Islet of Langerhans (tissue), 1 donor: ENCODE measurements around the gene GPS1.

ENCODE experiments used
- FAIRE-seq: peaks from one replicate; lab custom pipeline; 2011; peaks lifted over from hg19 to GRCh38; lab: Jason Lieb, UNC

Gene GPS1

DNA sequence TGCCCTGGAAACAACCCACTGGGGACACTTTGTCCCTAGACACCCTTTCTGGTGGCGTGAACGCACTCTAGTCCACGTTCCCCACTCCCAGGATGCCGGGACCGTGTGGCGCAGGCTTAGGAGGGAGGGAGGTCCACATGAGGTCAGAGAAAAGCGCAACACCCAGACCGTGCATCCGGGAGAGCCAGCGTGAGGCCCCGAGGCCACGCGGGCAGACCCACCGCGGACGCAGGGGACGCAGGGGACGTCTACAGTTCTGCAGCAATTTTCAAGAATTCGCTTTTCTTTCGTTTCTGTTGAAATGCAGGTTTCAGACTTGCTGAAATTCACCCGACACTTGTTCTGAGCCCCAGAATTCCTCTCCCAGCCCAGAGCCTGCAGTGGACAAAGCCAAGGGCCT lies 4.8 kb upstream of the GPS1 start:
- FAIRE-seq, result no peak

DNA sequence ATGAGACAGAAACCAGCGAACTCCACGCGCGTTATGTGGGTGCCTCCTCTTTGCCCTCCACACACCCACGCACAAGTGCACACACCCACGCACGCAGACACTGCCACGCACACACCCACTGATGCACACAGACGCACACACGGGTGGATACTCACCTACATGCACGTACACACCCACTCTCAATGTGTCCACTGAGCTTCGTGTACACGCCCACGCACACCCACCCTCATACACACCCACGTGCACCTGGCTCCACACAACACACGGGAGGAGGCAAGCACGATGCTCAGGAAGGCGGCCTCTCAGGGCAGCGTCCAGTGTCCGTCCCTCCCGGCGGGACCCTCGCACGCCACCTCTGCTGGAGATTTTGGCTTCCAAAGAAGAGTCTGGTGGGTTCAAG lies 4.3 kb upstream of the GPS1 start:
- no peak for FAIRE-seq

DNA sequence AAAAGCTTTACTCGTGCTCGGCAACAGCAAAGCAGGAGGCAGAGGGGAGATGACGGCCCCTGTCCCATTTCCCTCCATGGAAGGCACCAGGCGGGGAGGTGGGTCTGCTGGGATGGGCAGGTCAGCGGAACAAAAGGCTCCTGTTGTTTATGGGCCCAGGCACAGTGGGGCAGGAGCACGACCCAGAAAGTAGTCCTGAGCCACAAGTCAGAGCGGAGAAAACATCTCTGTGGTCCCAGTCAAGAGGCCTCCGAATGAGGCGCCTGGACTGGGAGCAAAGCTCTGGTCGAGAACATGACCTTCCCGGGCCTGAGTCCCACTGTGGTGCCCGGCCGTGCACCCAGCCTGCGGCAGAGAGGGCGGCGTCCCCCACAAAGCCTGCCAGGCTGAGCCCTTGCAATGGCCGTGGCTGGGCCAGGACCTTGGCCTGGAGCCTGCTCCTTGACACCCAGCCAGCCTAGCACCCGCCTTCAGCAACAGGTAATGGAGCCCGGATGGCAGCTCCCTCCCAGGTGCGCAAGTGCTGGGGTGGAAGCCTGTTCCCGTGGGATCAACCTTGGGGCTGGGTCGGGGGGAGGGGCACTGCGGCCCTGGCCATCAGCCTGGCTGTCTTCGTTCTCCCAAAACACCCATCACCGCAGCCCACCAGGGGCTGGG lies 3.7 kb upstream of the GPS1 start:
- FAIRE-seq, result no peak

DNA sequence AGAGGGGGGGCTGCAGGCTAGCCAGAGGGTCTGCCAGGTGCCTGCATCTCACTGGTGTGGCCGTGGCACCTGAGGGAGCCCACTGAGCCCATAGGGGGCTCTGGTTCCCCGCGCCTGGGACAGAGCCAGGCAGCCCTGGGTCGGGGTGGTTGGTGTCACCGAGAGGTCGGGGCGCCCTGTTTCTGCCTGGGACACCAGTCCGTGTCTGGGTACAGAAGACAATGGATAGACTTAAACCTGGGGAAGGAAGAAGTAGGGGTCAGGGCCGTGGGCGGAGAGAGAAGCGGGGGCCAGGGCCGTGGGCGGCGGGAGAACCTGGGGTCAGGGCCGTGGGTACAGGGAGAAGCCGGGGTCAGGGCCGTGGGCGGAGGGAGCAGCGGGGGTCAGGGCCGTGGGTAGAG lies 3.1 kb upstream of the GPS1 start:
- FAIRE-seq, result no peak

DNA sequence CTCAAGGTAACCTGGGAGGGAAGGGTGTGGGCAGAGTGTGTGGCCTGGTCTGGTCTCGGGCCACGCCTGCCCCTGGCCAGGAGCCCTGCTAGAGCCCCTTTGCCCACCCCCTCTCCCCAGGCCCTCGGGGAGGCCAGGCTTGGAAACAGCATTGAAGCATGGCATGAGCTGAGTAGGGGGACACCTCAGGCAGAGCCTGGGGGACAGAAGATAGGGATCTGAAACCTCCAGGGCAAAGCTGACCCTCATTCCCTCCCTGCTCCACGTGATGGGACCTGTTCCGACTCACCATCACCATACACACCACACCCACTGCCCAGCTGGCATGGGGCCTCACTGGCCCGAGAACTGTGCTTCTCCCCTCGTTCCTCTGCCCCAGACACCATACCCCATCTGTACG lies 2.6 kb upstream of the GPS1 start:
- FAIRE-seq, result no peak

DNA sequence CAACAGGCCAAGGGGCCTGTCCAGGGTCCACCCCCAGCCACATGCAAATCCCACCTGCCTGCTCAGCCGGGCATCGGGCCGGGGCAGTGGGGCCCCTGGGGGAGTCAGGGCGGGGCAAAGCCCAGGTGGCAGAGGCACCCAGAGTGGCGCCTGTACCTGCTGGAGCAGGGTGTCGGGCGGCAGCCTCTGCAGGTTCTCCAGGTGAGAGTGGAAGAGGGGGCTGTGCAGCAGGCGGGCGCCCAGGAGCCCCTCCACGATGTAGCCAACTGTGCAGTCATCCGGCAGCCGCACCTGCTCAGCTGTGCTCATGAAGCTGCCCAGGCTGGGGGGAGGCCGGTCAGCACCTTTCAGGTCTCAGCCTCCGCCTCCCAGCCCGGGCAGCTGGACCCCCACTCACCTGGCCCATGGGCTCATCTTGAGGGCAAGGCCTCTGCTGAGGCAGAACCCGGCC lies 2.2 kb upstream of the GPS1 start:
- FAIRE-seq, result no peak

DNA sequence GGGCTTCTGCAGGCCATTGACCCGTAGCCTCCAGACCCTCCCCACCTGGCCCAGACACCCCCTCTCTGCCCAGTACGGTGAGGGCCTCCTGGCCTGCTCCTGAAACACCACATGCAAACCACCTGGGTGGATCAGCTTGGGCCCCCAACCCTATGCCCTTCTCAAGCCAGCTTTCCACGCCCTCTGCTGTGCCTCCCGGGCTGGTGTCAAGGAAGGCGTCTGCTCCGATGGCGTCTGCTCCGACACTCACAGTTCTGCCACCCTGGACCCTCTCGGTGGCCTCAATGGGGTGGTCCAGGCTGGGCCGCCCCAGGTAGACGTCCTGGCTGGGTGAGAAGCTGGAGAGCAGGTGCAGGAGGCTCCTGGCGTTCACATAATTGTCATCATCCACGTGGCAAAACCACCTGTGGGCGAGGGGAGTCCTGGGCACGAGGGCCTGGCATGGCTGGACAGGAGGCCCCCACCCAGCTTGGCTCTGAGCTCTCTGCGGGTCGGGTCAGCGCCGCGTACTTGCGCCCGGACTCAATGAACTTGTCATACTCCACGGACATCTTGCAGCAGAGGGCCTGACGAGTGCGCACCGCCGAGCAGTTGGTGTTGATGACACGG lies 1.4 kb upstream of the GPS1 start:
- FAIRE-seq, result no peak

DNA sequence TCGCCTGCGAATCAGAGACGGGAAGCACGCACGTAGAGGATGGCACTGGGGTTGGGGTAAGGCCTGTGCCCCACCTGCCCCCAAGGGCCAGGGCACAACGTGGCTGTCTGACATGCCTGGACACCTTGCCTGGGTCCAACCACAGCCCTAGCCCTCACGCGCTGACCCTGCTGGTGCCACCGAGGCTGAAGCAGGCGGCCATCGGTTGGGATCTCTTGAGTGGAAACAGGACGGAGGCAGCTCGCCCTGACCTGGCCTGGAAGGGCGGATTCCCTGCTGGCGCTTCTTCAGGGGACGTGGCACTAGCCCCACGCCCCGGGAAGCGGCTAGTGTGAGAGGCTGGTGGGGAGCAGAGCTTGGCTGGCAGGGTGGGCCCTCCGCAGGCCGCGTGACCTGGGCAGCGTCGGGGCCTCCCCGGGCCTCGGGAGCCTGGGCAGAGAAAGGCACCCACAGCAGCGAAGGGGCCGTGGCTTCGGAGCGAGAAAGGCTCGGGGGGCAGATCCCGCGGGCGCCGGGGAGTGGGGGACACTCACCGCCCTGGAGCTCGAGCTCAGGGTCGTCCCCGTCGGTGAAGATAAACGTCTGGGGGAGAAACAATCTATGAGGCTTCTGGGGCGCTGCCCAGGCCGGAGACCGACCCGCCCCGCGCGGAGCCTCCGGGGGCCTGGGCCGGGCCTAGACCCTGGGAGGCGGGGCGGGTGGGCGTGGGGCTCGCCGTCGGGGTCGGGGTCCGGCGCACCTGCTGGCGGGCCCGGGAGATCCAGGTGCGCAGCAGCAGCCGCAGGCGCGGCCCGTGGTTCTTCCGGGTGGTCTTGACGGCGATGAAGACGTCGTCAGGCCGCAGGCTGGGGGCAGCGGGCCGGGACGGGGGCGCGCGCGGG lies 697 bp upstream of the GPS1 start:
- FAIRE-seq, result no peak

DNA sequence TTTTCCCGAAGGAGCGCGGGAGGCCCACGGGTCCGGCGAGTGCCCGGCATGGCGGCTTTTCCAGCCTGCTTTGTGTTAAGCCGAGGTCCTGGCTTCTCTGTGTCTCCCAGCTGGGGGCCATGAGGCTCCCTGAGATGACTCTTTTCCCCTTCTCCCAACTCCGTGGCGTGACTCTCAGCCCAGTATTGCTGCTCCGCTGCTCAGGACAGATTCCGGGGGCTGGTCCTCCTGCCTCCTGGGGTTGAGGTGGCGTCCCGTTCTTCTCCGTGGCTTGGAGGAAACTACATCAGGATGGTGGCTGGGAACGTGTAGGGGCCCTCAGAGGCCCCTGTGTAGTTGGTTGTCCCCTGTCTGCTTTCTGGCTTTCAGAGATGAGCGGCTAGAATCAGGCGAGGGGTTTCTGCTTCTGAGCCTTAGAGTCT lies 951 bp downstream of the GPS1 start:
- no peak for FAIRE-seq

DNA sequence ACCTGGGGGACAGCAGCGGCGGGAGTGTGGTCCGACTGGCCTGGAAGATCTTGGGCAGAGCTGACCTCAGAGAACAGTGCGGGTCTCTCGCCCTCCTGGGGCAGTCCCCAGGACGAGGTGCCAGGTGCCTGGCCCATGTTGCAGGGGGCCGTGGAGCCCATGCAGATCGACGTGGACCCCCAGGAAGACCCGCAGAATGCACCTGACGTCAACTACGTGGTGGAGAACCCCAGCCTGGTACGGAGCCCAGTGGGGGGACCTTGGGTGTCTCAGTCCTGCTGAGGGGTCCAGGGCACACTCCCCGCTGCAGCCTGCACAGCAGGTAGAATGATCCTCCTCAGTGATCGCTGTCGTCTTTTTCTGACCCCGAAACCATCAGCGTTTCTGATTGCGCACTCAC lies 1.4 kb downstream of the GPS1 start:
- no peak for FAIRE-seq

DNA sequence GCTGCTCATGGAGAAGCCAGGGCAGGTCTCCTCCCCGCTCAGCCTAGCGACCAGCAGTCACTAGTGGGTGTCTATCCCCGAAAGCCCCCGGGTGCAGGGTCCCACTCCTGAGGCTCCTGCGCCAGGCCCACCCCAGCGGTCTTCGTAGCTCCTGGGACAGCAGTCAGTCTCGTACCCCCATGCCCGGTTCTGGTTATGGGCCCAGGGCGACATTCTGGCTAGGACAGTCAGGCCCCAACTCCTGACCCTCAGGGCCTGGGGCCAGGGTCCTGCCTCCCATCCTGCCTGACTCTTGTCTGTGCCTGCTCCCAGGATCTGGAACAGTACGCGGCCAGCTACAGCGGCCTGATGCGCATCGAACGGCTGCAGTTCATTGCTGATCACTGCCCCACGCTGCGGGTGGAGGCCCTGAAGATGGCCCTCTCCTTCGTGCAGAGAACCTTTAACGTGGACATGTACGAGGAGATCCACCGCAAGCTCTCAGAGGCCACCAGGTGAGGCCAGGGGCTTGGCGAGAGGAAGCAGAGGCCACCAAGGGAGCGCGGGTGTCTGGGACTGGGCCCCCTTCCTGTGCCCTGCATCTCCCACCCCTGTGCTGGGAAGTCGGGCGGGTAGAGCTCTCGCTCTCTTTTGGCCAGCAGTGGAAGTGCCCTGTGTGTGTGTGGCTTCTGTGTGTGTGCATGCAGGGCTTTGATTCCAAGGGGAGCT lies 2.0 kb downstream of the GPS1 start:
- no peak for FAIRE-seq

DNA sequence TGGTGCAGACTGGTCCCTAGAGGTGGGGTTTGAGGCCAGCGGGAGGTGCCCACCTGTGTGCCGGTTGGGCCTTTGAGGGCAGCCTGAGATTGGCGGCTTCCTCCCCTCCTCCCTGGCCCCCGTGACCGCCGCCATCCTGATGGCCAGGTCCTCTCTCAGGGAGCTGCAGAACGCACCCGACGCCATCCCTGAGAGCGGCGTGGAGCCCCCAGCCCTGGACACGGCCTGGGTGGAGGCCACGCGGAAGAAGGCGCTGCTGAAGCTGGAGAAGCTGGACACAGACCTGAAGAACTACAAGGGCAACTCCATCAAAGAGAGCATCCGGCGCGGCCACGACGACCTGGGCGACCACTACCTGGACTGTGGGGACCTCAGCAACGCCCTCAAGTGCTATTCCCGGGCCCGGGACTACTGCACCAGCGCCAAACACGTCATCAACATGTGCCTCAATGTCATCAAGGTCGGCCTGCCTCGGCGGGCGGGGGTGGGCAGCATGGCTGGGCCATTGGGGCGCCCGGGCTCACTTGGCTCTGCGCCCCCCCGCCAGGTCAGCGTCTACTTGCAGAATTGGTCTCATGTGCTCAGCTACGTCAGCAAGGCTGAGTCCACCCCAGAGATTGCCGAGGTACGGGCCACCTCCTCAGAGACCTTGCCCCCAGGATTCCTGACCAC lies 2.8 kb downstream of the GPS1 start:
- no peak for FAIRE-seq

DNA sequence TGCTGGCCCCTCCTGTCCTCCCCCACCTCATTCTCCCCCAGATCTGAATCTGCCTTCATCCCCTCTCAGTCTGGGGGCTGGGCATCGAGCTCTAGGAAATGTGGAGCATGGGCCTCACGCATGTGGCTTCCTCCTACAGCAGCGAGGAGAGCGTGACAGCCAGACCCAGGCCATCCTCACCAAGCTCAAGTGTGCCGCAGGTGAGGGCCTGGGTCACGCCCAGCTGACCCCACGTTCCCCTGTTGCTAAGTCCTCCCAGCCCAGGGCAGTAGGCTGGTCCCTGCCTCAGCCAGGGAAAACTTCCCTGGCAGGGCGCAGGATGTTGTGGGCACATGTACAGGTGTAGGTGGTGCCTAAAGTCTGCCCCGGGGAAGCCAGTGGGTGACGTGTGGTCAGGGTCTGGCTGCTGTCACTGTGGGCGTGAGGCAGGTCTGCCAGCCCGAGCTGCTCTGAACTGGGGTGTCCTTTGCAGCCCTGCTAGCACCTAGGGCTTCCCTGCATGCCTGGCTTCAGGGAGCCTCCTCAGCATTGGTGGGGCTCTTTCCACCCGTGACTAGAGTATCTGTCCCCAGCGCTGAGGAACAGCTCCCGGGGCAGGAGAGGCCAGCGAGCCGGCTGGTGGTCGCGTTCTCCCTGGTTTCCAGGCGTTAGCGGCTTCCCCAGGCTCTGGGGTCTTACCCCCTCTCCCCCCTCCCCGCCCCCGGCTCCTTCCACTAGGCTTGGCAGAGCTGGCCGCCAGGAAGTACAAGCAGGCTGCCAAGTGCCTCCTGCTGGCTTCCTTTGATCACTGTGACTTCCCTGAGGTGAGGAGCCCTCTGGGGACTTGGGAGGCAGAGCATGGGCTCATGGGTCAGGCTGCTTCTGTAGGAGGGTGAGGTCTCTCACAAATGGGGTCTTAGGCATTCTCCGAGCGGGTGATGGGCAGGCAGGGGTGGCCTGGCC lies 3.6 kb downstream of the GPS1 start:
- no peak for FAIRE-seq

DNA sequence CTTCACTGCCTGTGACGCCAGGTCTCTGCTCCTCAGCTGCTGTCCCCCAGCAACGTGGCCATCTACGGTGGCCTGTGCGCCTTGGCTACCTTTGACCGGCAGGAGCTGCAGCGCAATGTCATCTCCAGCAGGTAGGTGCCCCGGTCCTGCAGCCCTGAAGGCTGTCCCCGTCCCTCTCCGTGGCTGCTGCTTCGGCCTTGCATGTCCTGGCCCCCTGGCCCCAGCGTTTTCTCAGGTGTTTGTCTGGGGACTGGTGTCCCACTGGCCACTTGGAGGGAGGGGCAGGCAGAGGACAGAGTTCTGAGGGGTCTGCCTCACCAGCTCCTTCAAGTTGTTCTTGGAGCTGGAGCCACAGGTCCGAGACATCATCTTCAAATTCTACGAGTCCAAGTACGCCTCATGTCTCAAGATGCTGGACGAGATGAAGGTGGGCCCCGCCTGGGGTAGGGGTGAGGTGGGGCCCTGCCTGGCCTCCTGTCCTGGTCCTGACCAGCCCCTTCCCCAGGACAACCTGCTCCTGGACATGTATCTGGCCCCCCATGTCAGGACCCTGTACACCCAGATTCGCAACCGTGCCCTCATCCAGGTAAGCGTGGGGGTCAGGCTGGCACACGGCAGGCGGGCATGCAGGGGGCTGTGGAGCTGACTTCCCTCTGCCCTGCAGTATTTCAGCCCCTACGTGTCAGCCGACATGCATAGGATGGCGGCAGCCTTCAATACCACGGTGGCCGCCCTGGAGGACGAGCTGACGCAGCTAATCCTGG lies 4.4 kb downstream of the GPS1 start:
- no peak for FAIRE-seq

DNA sequence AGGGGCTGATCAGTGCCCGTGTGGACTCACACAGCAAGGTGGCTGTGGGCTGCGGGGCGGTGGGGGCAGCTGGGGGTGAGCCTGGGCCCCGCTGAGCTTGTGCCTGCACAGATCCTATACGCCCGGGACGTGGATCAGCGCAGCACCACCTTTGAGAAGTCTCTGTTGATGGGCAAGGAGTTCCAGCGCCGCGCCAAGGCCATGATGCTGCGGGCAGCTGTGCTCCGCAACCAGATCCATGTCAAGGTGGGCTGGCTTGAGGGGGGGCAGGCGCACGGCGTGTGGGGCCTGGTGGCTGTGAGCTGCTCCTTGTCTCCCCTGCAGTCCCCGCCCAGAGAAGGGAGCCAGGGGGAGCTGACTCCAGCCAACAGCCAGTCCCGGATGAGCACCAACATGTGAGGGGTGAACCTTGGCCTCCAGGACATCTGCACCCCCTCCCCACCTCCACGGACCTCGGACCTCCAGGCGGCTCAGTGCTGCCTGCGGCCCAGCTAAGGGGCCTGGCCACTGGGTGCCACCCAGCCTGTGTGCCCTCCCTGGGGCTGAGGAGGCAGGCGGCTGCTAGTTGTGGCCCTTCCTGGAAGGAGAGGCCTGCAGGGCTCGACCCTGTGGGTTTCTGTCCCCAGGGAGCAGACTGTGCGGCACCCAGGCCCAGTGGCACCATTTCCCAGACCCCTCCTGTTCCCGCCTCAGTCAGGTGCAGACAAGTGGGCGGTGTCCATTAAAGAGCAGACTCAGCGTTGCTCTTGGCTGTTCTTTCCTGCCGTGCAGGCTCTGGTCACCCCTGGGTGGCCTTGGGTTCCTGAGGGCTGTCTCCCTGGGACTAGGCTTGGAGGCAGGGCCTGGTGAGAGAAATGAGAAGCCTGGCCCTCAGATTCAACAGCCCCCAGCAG lies 5.3 kb downstream of the GPS1 start:
- no peak for FAIRE-seq

DNA sequence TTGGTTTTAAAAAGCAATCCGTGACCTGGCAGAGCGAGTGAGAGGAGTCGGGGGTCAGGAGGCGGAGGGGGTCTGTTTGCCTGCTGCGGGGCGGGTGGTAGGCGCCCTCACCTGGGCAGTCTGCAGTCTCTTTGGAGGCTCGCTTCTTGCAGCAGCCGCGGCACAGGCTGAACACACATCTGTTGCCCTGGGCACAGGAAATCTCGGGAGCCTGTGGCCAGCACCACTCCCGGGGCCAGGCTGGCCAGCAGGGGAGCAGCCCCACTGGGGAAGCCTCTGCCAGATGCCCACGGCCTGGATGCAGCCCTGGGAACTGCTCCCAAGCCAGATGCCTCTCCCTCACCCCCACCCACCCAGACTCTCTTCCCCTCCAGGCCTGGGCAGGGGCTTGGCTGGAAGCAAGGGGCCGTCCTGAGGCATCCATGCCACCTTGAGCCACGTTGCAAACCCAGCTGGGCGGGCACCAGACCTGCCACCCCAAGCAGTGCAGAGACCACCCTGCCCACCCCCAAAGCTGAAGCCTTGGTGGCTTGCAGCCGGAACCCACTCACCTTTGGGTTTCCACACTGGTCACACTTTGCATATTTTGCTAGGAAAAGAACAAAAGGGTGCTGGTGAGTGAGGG lies 6.6 kb downstream of the GPS1 start:
- no peak for FAIRE-seq

DNA sequence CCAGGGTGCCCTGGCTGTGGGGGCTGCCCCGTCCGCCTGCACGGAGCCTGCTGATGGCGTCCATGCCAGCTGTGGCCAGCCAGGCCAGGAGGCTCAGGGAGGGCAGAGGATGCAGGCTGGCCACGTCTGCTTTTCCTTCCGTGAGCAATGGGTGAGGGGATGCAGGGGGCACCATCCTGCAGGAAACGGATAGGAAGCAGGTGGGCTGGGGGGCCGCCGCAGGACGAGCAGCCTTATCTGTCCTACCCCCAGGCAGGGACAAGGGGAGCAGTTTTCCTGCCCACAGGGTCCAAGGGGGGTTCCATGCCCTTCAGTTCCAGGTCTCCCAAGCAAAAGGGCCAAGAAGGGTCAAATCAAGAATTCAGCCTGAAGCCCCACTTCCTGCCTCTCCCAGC lies 7.2 kb downstream of the GPS1 start:
- no peak for FAIRE-seq

DNA sequence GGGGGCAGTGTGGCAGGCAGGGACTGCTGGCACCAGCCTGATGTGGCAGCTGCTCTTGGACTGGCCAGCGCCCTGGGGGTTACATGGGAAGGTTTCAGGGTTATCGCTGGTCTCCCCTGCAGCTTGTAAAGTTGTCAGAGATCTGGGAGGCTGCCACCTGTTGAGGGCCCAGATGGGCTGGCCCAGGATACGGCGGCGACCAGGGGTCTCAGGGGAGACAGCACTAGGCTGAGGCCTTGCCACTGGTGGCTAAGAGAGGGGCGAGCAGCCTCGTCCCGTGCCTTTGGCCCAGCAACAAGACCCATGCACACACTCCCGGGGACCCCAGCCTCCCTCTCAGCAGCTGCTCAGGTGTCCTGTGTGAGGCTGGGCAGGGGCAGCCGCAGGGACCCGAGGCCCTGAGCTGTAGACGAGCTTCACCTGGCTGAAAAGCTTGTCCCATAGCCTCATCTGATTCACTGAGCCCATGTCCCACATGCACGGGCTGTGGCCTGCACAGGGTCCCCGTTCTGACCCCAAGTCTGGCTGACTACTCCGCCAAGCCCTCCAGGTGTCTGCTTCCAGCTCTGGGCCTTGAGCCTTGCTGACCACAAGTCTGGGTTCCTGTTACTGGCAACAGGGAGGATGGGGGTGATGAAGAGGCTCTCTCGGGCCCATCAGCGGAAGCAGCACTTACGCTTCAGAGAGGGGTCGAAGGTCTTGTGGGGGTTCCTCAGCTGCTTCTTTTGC lies 7.7 kb downstream of the GPS1 start:
- no peak for FAIRE-seq
